IMR-90 (cell line): ENCODE measurements around the gene ACOT9.

ENCODE experiments used
- CHD1 ChIP-seq: IDR thresholded peaks from 2 replicates; pipeline ENCODE4 v1.6.1; 2012; ENCODE audit warnings: low read depth, low read length, improper control_type of control experiment
- ELK1 ChIP-seq: fragments of 150-350 bp; IDR thresholded peaks from 2 replicates; pipeline ENCODE4 v1.6.1; 2016; ENCODE audit warnings: low read depth, mild to moderate bottlenecking, low read length, moderate library complexity, borderline replicate concordance
- MXI1 ChIP-seq: IDR thresholded peaks from 2 replicates; pipeline ENCODE4 v1.6.1; 2012; ENCODE audit warnings: low read depth, mild to moderate bottlenecking, low read length, moderate library complexity, borderline replicate concordance
- POLR2A ChIP-seq: IDR thresholded peaks from 2 replicates; pipeline ENCODE4 v1.6.1; 2012; ENCODE audit warnings: mild to moderate bottlenecking, low read depth, low read length
- TF ChIP-seq, protein P1 (sequence below): conservative IDR thresholded peaks from 2 replicates; pipeline ENCODE4 v1.5.1; 2012; ENCODE audit warnings: mild to moderate bottlenecking, low read depth, low read length, improper control_type of control experiment

- no peak for TF ChIP-seq POLR2A
- TF ChIP-seq, protein P1, sequence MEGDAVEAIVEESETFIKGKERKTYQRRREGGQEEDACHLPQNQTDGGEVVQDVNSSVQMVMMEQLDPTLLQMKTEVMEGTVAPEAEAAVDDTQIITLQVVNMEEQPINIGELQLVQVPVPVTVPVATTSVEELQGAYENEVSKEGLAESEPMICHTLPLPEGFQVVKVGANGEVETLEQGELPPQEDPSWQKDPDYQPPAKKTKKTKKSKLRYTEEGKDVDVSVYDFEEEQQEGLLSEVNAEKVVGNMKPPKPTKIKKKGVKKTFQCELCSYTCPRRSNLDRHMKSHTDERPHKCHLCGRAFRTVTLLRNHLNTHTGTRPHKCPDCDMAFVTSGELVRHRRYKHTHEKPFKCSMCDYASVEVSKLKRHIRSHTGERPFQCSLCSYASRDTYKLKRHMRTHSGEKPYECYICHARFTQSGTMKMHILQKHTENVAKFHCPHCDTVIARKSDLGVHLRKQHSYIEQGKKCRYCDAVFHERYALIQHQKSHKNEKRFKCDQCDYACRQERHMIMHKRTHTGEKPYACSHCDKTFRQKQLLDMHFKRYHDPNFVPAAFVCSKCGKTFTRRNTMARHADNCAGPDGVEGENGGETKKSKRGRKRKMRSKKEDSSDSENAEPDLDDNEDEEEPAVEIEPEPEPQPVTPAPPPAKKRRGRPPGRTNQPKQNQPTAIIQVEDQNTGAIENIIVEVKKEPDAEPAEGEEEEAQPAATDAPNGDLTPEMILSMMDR: no peak
- no peak for TF ChIP-seq ELK1
- TF ChIP-seq CHD1: no peak
- TF ChIP-seq MXI1: no peak
Observed at GRCh38 chrX:23732704-23733103, 10.4 kb downstream of the ACOT9 start.
